Common myeloid progenitor, CD34-positive (primary cell): Measurements from ENCODE around the gene MYEOV.

ENCODE experiments used
- CTCF ChIA-PET: fragments of 350-600 bp; sonication (Branson Sonifier 250); formaldehyde crosslinking; loops from one replicate; lab custom pipeline; 2021; ENCODE audit warnings: antibody characterized with exemption; lab: Charles Lee
- POLR2A ChIA-PET: fragments of 350-600 bp; sonication (Branson Sonifier 250); formaldehyde crosslinking; loops from one replicate; lab custom pipeline; 2021; ENCODE audit warnings: antibody characterized with exemption; lab: Charles Lee
- DNase-seq, 3 donors: peaks; one replicate each; pipeline versions ENCODE4 v3.0.0 to v3.0.0-alpha.2; 2013
- H3K27ac ChIP-seq, 2 experiments: 1 replicate in 1 of 2; 2 replicates in 1 of 2; pipeline ENCODE4 v1.7.0; 2013; ENCODE audit warnings: inconsistent platforms in 2 of 2, low read length in 2 of 2, mild to moderate bottlenecking in 2 of 2, low read depth in 1 of 2, moderate library complexity in 1 of 2; ENCODE audit not compliant: severe bottlenecking in 2 of 2, insufficient read depth in 1 of 2, poor library complexity in 1 of 2
- H3K27me3 ChIP-seq, 5 experiments: replicated peaks in 2 of 5; 1 replicate in 3 of 5; 2 replicates in 2 of 5; pipeline versions ENCODE4 v1.6.1 to v1.7.0; 2013; ENCODE audit warnings: low read length in 4 of 5, mild to moderate bottlenecking in 2 of 5, moderate library complexity in 2 of 5, inconsistent platforms in 1 of 5; ENCODE audit not compliant: insufficient read depth in 5 of 5, control insufficient read depth in 4 of 5
- H3K36me3 ChIP-seq, 4 experiments: 1 replicate in 2 of 4; 2 replicates in 2 of 4; pipeline versions ENCODE4 v1.6.1 to v1.7.0; 2013; ENCODE audit warnings: low read length in 3 of 4, control low read depth in 1 of 4, mild to moderate bottlenecking in 1 of 4; ENCODE audit not compliant: control insufficient read depth in 4 of 4, insufficient read depth in 4 of 4
- H3K4me1 ChIP-seq, 4 experiments: 1 replicate in 3 of 4; 2 replicates in 1 of 4; pipeline versions ENCODE4 v1.6.1 to v1.7.1; 2013; ENCODE audit warnings: low read length in 3 of 4, mild to moderate bottlenecking in 3 of 4, control low read depth in 1 of 4, inconsistent platforms in 1 of 4, moderate library complexity in 1 of 4; ENCODE audit not compliant: control insufficient read depth in 4 of 4, insufficient read depth in 4 of 4; ENCODE audit errors: control extremely low read depth in 1 of 4
- H3K4me3 ChIP-seq, 7 experiments: 1 replicate in 4 of 7; 2 replicates in 3 of 7; pipeline versions ENCODE4 v1.5.1 to v1.7.0; 2013; ENCODE audit warnings: mild to moderate bottlenecking in 7 of 7, low read length in 6 of 7, moderate library complexity in 6 of 7, inconsistent platforms in 2 of 7, low read depth in 2 of 7, control low read depth in 1 of 7; ENCODE audit not compliant: insufficient read depth in 4 of 7, control insufficient read depth in 1 of 7; ENCODE audit errors: extremely low read depth in 1 of 7
- H3K9me3 ChIP-seq, 5 experiments: 1 replicate in 4 of 5; 2 replicates in 1 of 5; pipeline versions ENCODE4 v1.6.1 to v1.7.1; 2013; ENCODE audit warnings: low read length in 4 of 5, mild to moderate bottlenecking in 2 of 5, inconsistent platforms in 1 of 5, low read depth in 1 of 5, moderate library complexity in 1 of 5; ENCODE audit not compliant: control insufficient read depth in 4 of 5, insufficient read depth in 2 of 5; ENCODE audit errors: control extremely low read depth in 1 of 5
- WGBS: methylation state at CpG from one replicate; pipeline ENCODE4 v1.1.5; 2013; ENCODE audit not compliant: insufficient coverage; 5-methylcytosine and 5-hydroxymethylcytosine counted together

Gene MYEOV

DNA sequence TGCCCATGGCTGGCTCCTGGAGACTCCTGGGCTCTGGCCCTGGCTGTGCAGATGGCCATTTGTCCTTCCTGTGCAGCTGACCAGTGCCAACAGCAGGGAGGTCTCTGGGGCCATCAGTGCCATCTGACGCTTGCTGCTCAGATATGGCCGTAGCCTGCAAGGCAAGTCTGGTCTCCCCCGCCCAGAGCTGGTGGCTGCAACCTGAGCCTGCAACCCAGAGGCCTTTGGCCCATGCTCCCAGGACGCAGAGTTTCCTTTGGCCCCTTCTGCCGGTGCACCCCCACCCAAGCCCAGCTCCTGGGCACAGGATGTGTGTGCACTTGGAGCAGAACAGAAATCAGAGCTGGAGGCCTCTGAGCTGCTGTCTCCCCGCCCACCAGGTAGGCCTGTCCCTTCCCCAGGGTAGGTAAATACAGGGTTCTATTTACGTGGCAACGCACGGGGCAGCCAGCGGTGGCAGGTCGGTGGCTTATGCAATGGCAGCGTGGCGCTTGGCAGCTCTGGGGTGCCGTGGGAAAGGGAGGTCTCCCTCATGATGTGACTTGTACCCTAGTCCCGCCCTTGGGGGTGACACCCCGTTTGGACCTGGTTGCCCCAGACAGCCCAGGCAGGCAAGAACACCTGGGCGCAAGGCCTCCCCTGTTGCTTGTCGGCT is 21.0 kb upstream of the MYEOV start:
- ChIA-PET CTCF (no interaction called here), POLR2A (no interaction called here)
- H3K27ac ChIP-seq: no peak overlapping the region
- no peaks in the 10 kb centered on the region for H3K9me3 ChIP-seq
- H3K36me3 ChIP-seq: no peaks in the 10 kb centered on the region
- no peaks in the 10 kb centered on the region for H3K4me1 ChIP-seq
- DNase-seq: no peak
- 88% methylated on average over 18 of the region's 18 CpGs for WGBS
- H3K27me3 ChIP-seq: peaks cover 0 to 2% (median 0%) of the 10 kb centered on the region in 5 experiments
- H3K4me3 ChIP-seq: no peak overlapping the region

DNA sequence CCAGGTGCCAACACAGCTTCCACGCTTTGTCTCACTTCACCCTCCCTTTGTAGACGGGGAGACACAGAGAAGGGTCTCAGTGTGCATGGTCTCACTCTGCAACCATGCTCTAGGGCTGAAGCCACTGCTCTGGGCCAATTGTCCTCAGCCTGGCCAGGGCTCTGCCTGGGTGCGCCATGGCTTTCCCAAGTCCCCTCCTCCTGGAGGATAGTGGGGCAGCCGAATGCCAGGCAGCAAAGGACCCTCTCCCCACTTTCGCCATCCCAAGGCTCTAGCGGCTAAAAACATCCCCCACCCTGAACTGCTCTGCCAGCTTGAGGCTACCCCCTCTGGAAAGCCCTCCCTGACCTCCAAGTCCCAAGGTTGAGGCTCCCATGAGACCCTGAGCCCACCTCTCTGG is 20.4 kb upstream of the MYEOV start:
- CTCF ChIA-PET: no interaction called here

DNA sequence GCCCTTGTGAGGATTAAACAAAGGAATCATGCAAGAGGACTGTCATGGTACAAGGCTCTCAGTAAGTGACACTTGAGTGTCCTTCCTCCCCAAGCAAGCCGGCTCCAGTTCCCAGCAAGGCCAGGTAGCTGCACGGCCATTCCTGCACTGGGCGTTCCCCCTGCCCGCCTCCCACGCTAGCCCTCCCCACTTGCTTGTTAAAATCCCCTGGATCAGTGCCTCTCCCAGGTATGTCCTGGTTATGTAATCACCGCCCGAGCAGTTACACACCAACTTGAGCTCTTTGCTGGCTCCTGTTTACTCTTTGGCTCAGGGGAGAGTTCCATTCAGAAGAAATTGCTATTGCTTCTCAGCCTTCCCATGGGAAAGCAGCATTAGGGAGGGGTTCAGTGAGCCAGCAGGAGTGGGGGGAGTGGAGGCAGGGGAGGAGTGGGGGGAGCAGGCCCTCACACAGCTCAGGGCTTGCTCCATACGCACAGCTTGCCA is 19.4 kb upstream of the MYEOV start:
- H3K27me3 ChIP-seq: peaks cover 0 to 2% (median 0%) of the 10 kb centered on the region in 5 experiments
- H3K9me3 ChIP-seq: no peaks in the 10 kb centered on the region
- POLR2A ChIA-PET: no interaction called here
- no peak for DNase-seq
- WGBS: 97% methylated on average over 7 of the region's 8 CpGs
- H3K4me1 ChIP-seq: no peaks in the 10 kb centered on the region
- H3K27ac ChIP-seq: no peak overlapping the region
- H3K36me3 ChIP-seq: no peaks in the 10 kb centered on the region
- CTCF ChIA-PET: no interaction called here
- no peak overlapping the region for H3K4me3 ChIP-seq

More for the DNA sequence above, 20.4 kb upstream of the MYEOV start:
- Histone ChIP-seq H3K9me3 (no peaks in the 10 kb centered on the region), H3K27me3 (peaks cover 0 to 2% (median 0%) of the 10 kb centered on the region in 5 experiments), H3K4me3 (no peak overlapping the region), H3K27ac (no peak overlapping the region), H3K36me3 (no peaks in the 10 kb centered on the region), H3K4me1 (no peaks in the 10 kb centered on the region)
- WGBS: 97% methylated on average over 4 of the region's 6 CpGs
- POLR2A ChIA-PET: no interaction called here
- no peak for DNase-seq

DNA sequence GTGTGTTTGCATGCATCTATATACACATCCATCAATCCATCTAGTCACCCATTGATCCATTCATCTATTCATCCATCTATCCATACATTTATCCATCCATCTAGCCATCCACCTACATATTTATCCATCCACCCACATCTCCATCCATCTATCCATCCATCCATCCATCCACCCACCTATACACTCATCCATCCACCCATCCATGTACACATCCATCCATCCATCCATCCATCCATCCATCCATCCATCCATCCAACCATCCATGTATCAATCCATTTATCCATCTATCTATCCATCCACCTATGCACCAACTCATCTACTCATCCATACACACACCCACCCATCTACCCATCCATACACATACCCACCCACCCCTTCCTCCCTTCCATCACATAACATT is 18.8 kb upstream of the MYEOV start:
- Histone ChIP-seq H3K27me3 (peaks cover 0 to 2% (median 0%) of the 10 kb centered on the region in 5 experiments), H3K4me1 (no peaks in the 10 kb centered on the region), H3K4me3 (no peak overlapping the region), H3K9me3 (no peaks in the 10 kb centered on the region), H3K36me3 (no peaks in the 10 kb centered on the region), H3K27ac (no peak overlapping the region)
- POLR2A ChIA-PET: no interaction called here
- CTCF ChIA-PET: no interaction called here
- DNase-seq: no peak

DNA sequence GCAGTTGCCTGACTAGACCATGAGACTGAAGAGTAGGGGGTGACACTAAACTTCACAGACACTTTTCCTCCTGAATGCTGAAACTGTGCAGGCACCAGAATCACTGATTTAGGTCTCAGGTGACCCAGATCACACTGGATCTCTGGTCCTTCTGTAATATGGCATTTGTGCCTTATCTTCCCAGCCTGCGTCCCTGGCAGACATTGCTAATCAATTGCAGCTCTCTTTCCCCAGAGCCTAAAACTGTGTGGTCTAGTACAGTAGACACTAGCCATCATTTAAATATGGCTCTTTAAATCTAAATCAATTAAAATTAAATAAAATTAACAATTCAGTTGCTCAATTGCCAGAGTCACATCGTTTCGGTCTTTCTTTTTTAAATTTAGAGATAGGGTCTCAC is 17.8 kb upstream of the MYEOV start:
- ChIA-PET CTCF (interaction anchor here (1.0 to 1.3 kb wide), 2 partner anchors 205 to 368 kb away, joined by 3 read pairs; partner anchors contain the start of gene LINC01488), POLR2A (no interaction called here)
- Histone ChIP-seq H3K9me3 (no peaks in the 10 kb centered on the region), H3K4me3 (no peak overlapping the region), H3K27me3 (peaks cover 0 to 2% (median 0%) of the 10 kb centered on the region in 5 experiments), H3K4me1 (no peaks in the 10 kb centered on the region), H3K27ac (no peak overlapping the region), H3K36me3 (no peaks in the 10 kb centered on the region)
- WGBS: 97% methylated on average over 3 of the region's 3 CpGs
- DNase-seq: no peak

DNA sequence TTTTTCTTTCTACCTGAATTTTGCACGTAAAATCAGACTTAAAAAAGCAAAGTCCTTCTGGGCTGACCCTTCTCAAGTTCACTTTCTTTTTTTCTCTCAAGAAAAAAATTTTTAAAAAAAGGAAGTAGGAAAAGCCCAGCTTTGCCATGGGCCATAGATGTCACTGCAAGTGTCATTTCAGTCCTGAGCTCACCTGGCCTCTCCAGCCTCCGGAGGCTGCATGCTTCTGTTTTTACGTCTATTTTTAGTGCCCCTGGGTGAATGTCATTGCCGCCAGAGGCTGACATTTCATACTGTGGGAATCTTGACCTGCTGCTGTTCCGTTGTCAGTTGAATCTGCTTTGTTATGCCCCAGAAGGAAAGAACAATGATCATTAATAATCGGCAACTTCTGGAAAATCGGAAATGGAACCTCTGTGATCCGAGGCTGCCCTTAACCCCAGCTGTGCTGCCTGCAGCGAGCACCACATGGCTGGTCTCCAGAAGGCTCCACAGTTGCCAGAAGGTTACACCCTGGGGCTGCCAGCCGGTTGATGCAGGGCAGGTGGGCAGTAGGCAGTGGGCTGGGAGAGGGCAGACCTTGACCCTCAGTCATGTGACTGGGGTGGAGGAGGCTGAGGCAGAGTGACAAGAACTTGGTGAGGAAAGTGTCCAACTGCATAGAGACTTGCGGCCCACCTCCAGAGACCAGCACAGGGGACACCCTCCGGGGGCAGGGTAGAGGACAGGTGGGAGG is 16.7 kb upstream of the MYEOV start:
- Histone ChIP-seq H3K27me3 (no peaks in the 10 kb centered on the region), H3K4me3 (no peak overlapping the region), H3K4me1 (no peaks in the 10 kb centered on the region), H3K9me3 (peaks cover 0 to 1% (median 0%) of the 10 kb centered on the region in 5 experiments), H3K27ac (no peak overlapping the region), H3K36me3 (no peaks in the 10 kb centered on the region)
- POLR2A ChIA-PET: no interaction called here
- CTCF ChIA-PET: interaction anchor here (1.0 to 1.3 kb wide), 2 partner anchors 204 to 367 kb away, joined by 3 read pairs; partner anchors contain the start of gene LINC01488
- no peak for DNase-seq
- WGBS: 69% methylated on average over 12 of the region's 12 CpGs
